HG02588 (cell line): Measurements from ENCODE around the gene EPHA4.
"Not testable (repeated sequence)": the region's sequence is repeated elsewhere in the genome, so short reads cannot be mapped to it uniquely, and the experiment has no call there.

ENCODE experiments used
- ATAC-seq: cut with Tn5 transposase; IDR thresholded peaks from one replicate; pipeline ENCODE4 v1.9.1; 2021; ENCODE audit warnings: mild to moderate bottlenecking, moderate library complexity; ENCODE audit not compliant: unreplicated experiment

EPHA4 gene

DNA sequence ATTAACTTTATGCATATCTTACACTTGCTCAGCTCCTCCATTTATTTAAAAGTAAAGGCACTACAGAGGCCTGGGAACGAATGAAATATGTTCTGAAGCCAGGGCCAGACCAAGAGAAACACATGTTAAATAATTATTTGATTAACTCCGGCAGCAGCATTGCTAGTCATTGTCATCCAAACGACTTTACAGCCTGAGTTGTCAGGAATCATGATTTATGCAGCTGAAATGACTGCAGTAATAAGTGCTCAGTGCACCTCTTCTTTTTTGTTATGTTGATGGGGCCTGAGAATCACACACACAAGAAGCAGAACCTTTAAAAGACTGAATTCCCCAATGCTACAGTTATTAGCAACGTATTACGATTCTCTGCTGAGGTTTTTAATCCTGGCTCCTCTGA, 58.9 kb downstream of the EPHA4 start:
- no peak for ATAC-seq

DNA sequence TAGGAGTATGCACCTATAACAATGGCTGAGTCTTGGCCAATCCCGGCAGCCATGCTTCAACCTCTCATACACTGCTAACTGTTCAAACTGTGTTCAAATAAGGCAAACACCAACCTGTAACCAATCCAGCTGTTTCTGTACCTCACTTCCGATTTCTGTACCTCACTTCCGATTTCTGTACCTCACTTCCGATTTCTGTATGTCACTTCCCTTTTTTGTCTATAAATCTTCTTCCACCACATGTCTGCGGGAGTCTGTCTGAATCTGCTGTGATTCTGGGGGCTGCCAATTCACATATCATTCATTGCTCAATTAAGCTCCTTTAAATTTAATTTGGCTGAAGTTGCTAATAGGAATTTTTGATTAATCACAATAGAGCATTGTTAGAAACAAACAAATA, 60.8 kb downstream of the EPHA4 start:
- not testable (repeated sequence) for ATAC-seq

DNA sequence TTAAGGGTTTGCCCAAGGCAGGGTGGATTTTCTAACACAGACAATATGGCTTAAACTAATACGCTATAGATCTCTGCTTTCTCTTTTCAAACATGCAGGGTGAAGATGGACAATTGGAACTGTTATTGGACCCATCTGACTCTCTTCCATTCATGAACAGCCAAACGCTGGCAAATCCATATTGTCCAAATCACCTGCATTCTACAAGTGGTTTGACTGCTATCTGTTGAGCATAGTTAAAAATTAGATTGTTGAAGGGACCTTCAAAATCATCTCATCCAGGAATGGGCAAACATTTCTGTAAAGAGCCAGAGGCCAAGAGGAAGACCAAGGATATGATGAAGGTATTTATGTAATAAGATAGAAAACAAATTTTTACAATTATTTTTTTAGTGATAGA, 65.6 kb downstream of the EPHA4 start:
- ATAC-seq = no peak

DNA sequence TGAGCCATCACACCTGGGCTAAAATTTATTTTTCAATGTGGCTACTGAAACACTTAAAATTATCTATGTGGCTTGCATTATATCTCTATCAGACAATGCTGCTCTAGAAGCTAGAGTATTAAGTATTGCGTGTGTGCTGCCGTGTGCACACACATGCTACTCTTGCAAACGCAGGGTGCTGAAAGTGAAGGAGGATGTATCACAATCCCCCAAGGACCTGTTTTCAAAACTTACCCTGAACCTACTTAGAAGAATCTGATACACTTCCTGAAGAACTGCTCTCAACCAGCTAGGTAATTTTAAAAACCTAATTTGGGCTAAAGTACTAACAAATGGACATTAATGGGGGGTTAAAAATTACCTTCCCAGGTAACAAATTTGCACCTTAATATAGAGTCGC, 66.5 kb downstream of the EPHA4 start:
- no peak for ATAC-seq

DNA sequence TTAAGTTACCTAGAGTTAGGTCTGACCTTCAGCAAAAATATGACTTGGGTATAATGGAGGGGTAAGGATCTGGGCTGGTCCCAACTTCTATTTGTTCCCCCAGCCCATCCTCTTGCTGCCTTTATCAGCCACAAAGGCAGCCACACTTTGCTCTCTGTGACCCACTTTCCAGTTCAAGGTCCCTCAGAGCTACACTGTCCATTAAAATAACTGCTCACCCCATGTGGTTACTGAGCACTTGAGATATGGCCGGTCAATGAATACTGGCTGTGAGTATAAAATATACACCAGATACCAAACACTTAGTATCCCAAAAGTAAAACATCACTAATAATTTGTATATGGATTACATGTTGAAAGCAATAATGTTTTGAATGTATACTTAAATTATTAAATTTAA, 67.2 kb downstream of the EPHA4 start:
- no peak for ATAC-seq

DNA sequence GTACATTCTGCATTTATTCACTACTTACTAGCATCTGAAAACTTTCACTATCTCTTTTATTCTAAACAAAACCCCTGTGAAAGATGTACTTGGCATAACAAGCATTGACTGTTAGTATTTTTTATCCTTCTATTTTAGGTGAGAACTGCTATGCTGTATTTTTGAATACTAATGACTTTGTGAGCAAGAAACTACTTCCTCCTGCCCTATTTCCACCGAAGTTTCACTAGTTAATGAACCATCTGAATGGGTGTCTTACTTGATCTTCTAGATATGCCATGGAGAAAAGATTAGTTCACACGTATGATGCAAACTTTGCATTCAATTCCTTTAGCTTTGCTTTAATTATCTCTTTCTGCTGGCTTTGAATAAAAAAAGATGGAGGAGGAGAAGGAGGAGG, 68.1 kb downstream of the EPHA4 start:
- no peak for ATAC-seq

DNA sequence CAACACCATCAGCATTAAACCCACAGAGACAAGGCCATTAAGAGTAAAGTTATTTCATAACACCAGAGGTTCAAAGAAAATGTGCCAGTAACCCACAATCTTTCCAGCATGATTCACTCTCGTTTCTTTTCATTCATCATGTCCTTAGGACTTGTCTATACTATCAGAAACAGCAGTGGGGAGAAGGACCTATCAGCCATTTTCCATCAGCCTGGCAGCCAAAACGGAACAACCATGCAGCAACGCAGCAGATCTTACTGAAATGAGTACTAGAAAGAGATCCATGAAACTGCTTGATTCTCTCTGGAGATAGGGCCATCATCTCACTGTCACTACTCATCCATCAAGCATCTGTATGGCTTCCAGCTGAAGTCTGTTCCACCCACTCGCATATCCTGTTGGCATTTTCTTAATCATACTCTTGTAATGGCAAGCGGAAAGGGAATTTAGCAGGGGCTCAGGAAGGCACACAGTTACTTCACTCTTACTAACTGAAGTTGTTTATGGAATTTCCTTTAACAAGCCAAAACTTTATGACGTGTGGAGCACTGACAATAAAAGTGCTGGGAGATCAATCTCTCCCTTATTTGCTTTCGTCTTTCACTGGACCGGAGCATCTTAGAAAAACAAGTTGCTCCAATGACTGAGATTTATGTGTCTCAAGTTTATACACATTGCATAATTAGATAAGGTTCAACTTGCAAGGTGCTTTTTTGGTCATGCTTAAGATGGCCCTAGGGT, 69.7 kb downstream of the EPHA4 start:
- ATAC-seq = no peak

DNA sequence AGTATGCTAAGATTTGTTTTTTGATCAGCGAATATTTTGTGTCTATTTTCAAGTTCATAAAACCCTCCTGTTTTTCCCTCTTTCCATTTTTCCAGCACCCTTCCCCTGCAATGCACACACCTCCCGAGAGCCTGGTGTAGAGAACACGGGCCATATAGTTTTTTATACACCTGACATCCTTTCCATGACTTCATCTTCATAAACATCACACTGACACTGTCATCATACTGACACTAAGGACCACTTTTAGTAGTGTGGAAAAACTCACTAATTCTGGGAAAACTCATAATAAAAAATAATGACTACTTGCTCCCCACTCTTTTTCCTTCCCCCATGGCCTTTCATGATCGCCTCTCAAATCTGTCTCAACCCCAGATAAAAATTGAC, 70.2 kb downstream of the EPHA4 start:
- no peak for ATAC-seq

DNA sequence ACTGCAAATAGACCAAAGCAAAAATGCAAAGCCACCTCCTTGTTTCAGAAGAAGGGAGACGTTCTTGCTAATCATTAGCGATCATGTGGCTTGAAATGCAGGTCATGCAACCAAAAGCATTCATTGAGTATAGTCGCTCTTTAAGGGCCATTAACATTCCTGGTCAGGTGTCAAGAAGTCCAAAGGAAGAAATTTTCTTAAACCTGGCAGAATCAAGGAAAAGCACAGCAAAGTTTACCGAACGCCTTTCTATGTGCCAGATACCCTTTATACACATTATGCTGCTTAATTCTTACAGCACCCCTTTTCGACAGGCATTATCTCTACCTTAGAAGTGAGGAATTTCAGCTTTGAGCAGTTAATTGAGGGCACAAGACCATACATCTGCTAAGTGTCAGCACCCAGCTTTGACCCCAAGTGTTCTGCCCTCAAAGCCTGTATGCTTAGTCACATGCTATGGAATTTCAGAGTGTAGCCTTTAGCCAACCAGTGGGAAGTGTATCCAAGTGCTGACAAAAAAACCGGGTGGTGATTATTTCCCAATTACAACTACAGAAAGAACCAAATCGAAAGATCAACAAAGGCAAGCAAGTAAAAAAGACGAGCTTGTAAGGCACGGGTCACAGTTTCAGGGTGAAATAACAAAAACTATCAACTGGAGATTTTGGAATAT, 70.8 kb downstream of the EPHA4 start:
- ATAC-seq = no peak

DNA sequence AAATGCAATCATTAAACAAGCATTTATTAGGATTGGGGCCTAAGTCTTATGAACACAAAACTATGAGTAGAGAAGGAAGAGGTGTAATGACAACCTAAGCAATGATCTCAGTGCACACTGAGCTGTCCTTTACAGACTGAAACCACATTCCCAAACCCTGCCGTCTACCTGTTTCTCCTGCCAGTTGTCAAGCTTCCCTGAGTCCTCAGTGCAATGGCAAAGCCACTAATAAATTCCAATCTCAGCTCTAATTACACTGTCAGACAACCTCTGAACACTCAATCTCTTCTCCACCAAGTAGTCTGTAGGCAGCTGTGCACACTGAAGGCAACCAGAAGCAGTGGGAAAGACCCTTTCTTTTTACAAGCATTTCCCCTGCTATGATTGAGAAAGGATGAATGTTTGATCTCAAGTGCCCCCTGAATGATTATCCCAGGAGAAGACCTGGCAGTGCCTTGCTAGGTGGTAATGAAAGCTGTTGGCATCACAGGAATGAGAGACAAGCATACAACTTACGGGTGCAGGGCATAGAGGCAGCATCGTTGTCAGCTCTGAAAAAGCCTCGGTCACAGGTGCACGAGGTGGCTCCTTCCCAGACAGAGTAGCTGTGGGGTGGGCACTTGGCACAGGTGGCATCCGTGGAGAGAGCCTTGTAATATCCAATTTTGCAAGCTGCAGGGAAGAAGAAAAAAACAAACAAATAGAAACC, 71.4 kb downstream of the EPHA4 start:
- ATAC-seq = no peak

DNA sequence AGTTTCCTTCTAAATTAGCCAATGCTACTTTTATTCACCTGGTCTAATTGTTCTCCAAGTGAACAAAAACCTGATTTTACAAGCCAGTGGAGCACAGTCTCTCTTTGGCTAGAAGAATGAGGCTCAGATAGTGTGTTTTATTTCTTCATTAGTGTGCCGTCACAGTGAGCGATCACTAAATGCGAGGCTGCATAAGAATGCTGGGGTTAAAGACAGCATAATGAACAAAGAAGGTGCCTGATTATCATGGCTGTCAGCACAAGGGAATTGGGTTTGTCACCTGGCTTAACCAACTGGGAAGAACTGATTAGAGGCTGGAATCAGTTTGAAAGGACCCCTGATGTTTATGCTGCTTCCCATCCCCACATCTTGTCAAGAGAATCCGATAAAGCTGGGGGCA, 76.4 kb downstream of the EPHA4 start:
- no peak for ATAC-seq

DNA sequence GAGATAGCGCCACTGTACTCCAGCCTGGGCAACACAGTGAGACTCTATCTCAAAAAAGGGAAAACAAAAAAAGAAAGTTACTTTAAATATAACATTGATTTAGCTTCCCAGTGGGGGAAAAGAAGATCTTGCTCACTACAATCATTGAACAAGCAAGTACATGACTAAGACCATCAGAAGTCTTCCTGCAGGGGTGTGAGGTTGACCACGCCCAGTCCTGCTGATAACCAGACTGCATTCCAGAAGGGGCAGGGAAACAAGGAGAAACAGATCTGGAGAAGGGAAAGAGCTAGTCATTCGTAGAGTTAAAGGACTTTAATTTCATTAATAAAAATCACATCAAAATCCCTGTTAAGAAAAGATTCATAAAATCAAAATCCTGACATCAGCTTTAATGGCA, 77.5 kb downstream of the EPHA4 start:
- ATAC-seq = no peak

DNA sequence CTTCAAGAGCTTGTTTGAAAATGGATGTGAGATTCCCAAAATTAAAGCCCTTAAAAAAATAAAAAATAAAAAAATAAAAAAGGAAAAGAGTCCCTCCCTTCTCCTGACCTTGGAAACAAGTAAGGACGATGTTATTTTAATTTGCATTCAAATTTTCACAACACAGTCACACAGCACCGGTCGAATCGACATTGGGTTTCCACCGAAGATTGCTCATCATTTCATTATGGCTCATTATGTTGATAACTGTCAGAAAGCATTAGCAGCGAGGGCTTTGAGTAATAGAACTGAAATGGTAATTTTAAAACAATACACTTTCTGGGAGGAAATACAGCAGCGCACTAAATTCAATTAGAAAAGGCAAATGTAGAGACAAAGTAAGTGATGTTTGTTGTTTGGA, 78.7 kb downstream of the EPHA4 start:
- no peak for ATAC-seq

DNA sequence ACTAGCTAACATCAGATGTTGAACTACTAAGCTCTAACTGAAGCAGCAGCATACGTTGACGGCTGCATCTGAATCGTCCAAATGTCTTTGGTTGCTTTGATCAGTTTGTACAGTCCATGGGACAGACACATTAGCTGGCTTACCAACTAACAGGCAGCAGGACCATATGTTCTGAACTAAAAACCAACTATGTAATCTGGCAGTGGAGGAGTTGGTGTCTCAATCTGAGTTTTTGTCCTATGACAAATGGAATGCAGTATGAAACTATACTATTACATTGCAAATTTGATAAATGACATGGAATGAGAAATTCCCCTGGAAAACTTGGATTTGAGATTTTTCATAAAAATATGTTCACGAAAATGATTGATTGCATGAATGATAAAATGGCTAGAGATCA, 79.5 kb downstream of the EPHA4 start:
- ATAC-seq = no peak

DNA sequence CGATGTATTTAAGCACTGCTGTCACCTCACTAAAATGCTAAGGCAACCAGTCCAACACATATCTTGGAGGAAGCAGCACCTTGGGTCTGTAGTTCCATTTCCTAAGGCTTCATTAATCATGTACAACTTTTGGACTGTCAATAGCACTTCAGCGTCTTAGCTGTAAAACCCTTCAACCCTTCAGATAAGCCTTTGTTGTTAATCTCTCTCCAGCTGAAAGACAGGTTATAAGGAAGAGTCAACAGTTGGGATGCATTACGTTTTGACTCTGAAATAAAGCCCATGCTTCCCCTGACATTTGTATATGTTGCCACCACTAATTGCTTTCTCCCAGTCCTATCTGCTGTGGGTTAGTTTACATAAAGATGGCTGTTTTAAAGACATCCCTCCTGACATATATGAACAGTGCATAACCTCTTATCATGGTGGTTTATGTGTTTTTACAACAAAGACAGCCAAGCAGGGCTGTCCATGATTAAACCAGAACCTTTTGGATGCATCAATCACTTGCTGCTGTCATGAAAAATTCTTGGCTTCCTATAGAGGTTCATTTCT, 81.5 kb downstream of the EPHA4 start:
- ATAC-seq = no peak

DNA sequence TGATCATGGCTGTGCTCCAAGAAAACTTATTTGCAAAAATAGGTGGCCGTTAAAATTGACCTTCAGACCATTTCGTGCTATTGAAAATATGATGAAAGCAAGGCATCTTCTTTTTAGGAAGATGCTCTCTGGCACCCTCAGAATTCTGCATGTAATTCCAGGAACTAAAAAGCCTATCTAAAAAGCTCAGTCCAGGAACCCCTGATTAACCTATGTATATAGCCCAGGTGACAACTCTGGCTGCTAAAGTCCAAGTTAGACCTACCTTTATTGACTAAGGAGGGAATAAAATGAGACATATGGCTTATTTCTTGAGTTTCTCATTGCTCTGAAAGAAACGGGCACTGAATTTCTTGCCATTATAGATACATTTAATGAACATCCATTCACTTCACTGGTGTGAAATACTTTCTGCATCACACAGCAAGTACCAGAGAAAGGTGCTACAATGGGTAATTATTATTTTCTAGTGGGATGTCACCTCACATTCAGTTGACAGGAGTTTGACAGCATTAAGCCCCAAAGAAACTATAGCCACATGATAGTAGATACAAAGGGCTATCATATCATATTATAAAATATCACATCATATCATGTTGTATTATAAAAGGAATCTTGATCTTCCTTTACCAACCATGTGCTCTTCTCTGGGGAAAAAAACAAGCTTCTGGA, 83.8 kb downstream of the EPHA4 start:
- no peak for ATAC-seq

DNA sequence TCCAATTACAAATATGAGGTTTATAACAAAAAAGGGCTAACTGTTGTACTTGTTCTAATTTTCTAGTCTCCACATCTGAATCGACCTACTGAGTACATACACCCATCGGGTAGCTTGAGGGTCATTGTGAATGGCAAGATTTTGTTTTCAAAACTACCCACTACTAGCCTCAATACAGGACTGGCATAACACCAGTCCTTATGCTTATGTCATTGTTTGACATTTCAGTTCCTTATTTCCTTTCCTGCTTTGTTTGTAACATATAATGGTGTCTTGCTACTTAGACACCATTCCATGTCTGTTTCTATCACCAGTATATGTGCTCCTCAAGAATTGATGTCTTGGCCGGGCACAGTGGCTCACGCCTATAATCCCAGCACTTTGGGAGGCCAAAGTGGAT, 86.0 kb downstream of the EPHA4 start:
- ATAC-seq = no peak

DNA sequence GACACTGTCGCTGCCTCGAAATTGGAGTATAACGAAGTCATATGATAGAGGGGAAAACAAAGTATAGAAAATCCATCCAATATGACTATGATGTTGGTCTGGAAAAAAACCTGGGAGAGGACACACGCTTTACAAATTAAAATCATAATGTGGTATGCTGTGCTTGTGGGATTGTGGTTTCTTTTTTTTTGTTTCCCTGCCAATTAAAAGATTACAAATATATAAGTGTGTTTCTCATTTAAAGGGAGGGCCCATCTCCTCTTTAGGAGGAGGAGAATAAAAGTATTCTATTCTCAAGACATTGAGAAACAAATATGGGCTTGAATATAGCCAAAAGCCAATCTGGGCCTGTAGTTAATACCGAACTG, 86.6 kb downstream of the EPHA4 start:
- no peak for ATAC-seq

DNA sequence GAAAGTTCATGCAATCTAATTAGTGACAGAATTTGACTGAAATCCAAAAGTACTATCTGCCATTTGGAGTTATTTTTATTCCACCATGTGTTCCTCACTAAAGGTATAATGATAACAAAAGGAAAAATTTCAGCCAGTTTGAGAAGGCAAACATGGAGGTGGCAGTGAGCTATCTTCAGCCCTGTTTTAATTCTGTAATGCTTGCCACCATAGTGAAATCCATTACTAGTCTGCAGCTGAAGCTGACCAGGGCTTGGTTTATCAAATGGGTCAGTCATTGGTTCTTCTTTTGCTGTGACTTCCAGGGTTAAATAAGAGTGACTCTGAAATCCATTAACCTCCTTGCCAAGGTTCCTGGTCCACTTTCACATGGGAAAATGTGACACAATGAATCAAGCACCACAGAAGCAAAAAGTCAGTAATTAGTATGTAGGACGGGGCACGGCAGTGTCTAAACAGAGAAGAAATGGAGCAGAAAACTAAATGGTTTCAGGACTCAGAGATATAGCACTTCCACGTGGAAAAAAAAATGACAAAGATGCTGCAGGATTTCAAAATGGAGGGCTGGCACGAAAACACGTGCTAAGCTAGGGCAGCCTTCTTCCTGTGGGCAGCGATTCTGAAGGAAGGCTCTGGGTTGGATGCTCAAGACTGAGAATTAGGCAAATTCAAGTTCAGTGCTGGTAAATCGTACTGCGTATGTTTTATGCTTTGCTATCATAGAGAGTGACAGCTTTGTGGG, 87.2 kb downstream of the EPHA4 start:
- no peak for ATAC-seq

DNA sequence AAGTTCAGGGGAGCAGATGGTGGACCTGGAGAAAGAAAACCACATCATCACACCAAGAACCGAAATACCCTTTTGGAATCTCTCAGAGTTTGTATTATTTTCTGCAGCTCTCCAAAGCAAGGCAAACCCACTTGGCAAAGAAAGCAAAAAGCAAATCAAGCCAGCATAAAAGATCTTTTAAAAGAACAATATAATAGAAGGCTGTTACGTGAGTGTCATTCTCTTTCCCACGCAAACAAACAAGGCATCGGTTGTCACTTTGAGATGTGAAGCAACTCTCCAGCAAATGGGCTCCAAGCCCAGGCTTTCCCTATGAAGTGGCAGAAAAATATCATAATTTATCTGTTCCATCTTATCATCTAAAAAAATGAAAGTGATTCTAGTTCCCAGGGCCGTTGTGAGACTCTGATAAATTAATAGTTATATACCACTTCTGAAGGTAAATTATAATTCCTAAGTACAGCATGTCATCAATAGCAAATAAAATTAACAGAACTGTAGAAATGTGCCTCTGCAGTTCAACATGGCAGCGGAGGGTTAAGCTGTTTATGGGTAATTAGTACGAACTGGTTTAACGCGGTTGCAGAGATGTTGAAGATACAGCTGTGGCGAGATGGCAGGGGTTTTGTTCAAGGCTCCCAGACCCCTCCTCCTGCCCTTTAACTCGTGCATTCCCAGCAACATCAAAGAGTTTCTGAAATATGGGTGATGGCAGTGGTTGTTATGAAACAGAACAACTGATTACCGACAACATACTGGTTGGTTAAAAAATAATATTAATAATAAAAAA, 89.2 kb downstream of the EPHA4 start:
- ATAC-seq = no peak
